Measurements from ENCODE around the gene PGK1.

DNA sequence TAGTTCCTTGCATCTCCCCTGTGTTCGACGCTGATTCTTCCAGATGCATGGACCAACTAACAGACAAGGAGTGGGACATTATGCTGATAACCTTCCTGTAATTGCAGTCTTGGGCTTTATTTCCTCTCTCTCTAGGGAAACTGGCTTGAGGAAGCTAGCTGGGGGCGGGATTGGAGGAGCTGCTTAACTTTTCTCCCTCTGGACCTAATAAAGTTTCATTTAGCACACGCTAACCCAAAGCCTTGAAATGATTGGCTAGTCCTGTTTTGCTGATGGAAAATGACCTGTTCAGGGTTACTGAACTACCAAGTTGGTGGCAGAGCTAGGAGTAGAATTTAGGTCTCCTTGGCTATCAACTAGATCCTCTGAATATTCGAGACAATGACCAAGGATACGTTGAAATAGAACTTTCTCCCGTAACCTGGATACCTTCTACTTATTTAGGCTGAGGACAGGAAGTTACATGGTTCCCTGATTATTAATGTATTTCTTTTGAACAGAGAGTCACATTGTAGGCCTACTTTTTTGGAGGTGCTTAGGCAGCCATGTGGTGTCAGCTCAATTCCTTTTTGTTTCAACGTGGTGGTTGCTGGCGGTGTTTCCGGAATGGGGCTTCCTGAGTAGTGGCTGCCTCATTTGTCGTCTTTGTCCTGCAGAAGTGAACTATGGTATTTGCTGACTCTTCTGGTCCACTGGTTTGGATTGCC is 2.0 kb downstream of the PGK1 start:
- TF ChIP-seq, protein P1, sequence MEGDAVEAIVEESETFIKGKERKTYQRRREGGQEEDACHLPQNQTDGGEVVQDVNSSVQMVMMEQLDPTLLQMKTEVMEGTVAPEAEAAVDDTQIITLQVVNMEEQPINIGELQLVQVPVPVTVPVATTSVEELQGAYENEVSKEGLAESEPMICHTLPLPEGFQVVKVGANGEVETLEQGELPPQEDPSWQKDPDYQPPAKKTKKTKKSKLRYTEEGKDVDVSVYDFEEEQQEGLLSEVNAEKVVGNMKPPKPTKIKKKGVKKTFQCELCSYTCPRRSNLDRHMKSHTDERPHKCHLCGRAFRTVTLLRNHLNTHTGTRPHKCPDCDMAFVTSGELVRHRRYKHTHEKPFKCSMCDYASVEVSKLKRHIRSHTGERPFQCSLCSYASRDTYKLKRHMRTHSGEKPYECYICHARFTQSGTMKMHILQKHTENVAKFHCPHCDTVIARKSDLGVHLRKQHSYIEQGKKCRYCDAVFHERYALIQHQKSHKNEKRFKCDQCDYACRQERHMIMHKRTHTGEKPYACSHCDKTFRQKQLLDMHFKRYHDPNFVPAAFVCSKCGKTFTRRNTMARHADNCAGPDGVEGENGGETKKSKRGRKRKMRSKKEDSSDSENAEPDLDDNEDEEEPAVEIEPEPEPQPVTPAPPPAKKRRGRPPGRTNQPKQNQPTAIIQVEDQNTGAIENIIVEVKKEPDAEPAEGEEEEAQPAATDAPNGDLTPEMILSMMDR (IDR thresholded peaks at IDR 0.05) = no peak
- no peak for TF ChIP-seq POLR2A (IDR thresholded peaks at IDR 0.05)
- no peak for TF ChIP-seq EP300 (IDR thresholded peaks at IDR 0.05)

All from sigmoid colon (tissue), 4 donors.